Measurements from ENCODE around the gene TRABD2B. TPM values are rescaled to one million over a fixed set of nuclear protein-coding genes. Genes with fewer than 3 reads are reported as not detected.

Gene TRABD2B
- total and polyA plus RNA-seq, 2 of the 13 experiments (the other 11 are each of a cell fraction or from before 2014, with no cell fraction given): 0.04 TPM; not detected in 1

- TF ChIP-seq ARID3A (IDR thresholded peaks at IDR 0.05; ENCODE audit: low read depth, low read length) (no peak), ZNF44 (CRISPR knock-in tag; IDR thresholded peaks at IDR 0.05) (no peak), GATA4 (IDR thresholded peaks at IDR 0.05; ENCODE audit: borderline replicate concordance, low read depth) (no peak), RBAK (CRISPR knock-in tag; IDR thresholded peaks at IDR 0.05) (no peak), PCBP2 (optimal IDR thresholded peaks at IDR 0.05; ENCODE audit: low read depth, low read length, poor library complexity, severe bottlenecking) (no peak), PRPF4 (IDR thresholded peaks at IDR 0.05; ENCODE audit: low read depth, low read length, poor library complexity, severe bottlenecking) (no peak), ZBTB26 (CRISPR knock-in tag; IDR thresholded peaks at IDR 0.05; ENCODE audit: borderline replicate concordance) (no peak), MXD4 (CRISPR knock-in tag; IDR thresholded peaks at IDR 0.05) (no peak), KDM1A (CRISPR knock-in tag; IDR thresholded peaks at IDR 0.05) (peak; percentile 33; the same call in 1 of the 2 replicates), ZNF207 (IDR thresholded peaks at IDR 0.05; ENCODE audit: borderline replicate concordance) (no peak), ZNF282 (IDR thresholded peaks at IDR 0.05; ENCODE audit: partially characterized antibody) (no peak), ZNF639 (CRISPR knock-in tag; conservative IDR thresholded peaks at IDR 0.05) (no peak), LRRFIP1 (CRISPR knock-in tag; conservative IDR thresholded peaks at IDR 0.05) (no peak), ZNF180 (CRISPR knock-in tag; IDR thresholded peaks at IDR 0.05; ENCODE audit: borderline replicate concordance, low read depth) (no peak), CHCHD3 (CRISPR knock-in tag; IDR thresholded peaks at IDR 0.05) (no peak), ZNF773 (CRISPR knock-in tag; IDR thresholded peaks at IDR 0.05; ENCODE audit: borderline replicate concordance) (no peak), NFAT5 (CRISPR knock-in tag; IDR thresholded peaks at IDR 0.05) (no peak)
Observed at GRCh38 chr1:47919113-47919833, 77.9 kb downstream of the TRABD2B start (continued).
